ENCODE data around the gene TAS1R3.

TAS1R3 gene

DNA sequence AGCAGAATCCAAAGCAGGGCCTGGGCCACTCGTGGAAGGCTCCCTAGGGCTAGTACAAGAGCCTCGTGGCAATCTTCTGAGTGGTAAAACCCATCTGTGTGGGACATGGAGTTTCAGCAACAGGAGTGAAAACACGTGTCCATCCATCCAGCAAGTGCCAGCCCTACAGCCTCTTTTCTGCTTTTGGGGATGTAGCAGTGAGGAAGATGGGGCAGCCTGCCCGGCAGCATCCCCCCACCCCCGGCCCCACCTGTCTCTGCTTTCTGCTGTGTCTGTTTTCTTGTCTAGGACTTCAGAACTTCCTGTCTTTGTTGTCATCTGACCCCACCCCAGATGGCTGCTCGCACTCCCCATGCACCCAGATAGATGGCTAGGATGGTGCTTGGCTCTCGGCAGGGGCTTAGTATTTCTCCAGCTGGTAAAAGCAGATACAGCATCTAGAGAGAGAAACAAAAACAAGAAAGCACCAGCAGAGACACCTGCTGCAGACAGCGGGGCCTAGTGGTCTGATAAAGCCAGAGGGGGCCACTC, 4.9 kb upstream of the TAS1R3 start:
- TF ChIP-seq TCF12 (IDR thresholded peaks at IDR 0.05; ENCODE audit: low read depth) (no peak), MAX (IDR thresholded peaks at IDR 0.05) (no peak), CEBPB (IDR thresholded peaks at IDR 0.05) (no peak), REST (IDR thresholded peaks at IDR 0.05; ENCODE audit: low read depth) (no peak), TAF1 (IDR thresholded peaks at IDR 0.05; ENCODE audit: low read depth) (no peak)

GRCh38 chr1:1327291-1327690, 3.8 kb upstream of the TAS1R3 start:
- TF ChIP-seq FOXM1 (IDR thresholded peaks at IDR 0.05; ENCODE audit: borderline replicate concordance, low read depth) (no peak), ZBTB7A (IDR thresholded peaks at IDR 0.05; ENCODE audit: low read depth) (no peak), TEAD4 (IDR thresholded peaks at IDR 0.05) (no peak), NFIC (IDR thresholded peaks at IDR 0.05) (no peak), TCF12 (IDR thresholded peaks at IDR 0.05; ENCODE audit: low read depth) (no peak), CEBPB (IDR thresholded peaks at IDR 0.05) (no peak), TAF1 (IDR thresholded peaks at IDR 0.05; ENCODE audit: low read depth) (no peak), USF1 (IDR thresholded peaks at IDR 0.05) (no peak), YY1 (IDR thresholded peaks at IDR 0.05; ENCODE audit: low read depth) (no peak), REST (IDR thresholded peaks at IDR 0.05; ENCODE audit: low read depth) (no peak), MAX (IDR thresholded peaks at IDR 0.05) (no peak), RAD21 (IDR thresholded peaks at IDR 0.05; ENCODE audit: low read depth) (no peak)

- TF ChIP-seq RAD21 (IDR thresholded peaks at IDR 0.05; ENCODE audit: low read depth): no peak
- TF ChIP-seq TAF1 (IDR thresholded peaks at IDR 0.05; ENCODE audit: low read depth): no peak
- no peak for TF ChIP-seq CREB1 (IDR thresholded peaks at IDR 0.05; ENCODE audit: low read depth)
- TF ChIP-seq YY1 (IDR thresholded peaks at IDR 0.05; ENCODE audit: low read depth): no peak
- TF ChIP-seq TEAD4 (IDR thresholded peaks at IDR 0.05): no peak
- TF ChIP-seq TCF12 (IDR thresholded peaks at IDR 0.05; ENCODE audit: low read depth): no peak
- TF ChIP-seq EP300 (IDR thresholded peaks at IDR 0.05; ENCODE audit: borderline replicate concordance): no peak
- no peak for TF ChIP-seq USF1 (IDR thresholded peaks at IDR 0.05)
Measured at GRCh38 chr1:1328254-1328653, 2.8 kb upstream of the TAS1R3 start.

GRCh38 chr1:1329304-1330210, 1.5 kb upstream of the TAS1R3 start:
- no peak for TF ChIP-seq YY1 (IDR thresholded peaks at IDR 0.05; ENCODE audit: low read depth)
- TF ChIP-seq TCF12 (IDR thresholded peaks at IDR 0.05; ENCODE audit: low read depth): no peak
- TF ChIP-seq CREB1 (IDR thresholded peaks at IDR 0.05; ENCODE audit: low read depth): no peak
- TF ChIP-seq CEBPB (IDR thresholded peaks at IDR 0.05): no peak
- TF ChIP-seq NFIC (IDR thresholded peaks at IDR 0.05): no peak
- no peak for TF ChIP-seq USF1 (IDR thresholded peaks at IDR 0.05)
- TF ChIP-seq EGR1 (IDR thresholded peaks at IDR 0.05): no peak
- TF ChIP-seq ZBTB7A (IDR thresholded peaks at IDR 0.05; ENCODE audit: low read depth): no peak

DNA sequence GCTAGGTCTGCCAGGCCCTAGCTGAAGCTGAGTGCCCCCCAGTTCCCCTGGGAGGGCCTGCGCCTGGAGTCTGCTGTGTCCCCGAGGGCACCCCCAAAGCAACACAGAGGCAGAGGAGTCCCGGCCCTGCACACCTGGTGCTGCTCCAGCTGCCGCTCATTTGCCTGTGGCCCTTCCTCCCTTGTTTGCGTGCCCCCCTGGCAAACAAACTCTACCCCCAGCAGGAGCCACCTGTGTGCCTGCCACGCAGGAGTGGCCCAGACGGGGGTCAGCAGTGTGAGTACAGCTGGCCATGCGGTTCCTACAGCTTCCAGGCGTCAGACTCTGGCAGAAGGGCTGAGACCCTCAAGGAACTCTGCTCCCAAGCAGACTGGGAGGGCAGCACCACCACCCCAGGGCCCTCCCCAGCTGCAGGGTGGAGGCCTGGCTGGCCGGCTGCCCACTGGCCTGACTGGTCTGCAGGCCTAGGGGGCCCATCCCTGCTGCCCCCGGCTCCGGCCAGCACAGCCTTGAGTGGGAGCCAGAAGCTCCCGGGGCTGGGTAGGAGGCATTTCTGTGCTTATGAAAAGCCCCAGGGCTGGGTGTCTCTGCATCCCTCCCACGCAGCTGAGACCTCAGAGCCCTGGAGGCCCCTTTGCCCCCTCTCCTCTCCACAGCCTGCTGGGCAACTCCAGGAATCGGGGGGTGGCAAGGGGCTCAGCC, 563 bp upstream of the TAS1R3 start:
- no peak for TF ChIP-seq EP300 (IDR thresholded peaks at IDR 0.05; ENCODE audit: borderline replicate concordance)
- TF ChIP-seq FOXM1 (IDR thresholded peaks at IDR 0.05; ENCODE audit: borderline replicate concordance, low read depth): no peak
- 0 out of 2 replicates have a peak, but pooled peaks have one; percentile 10 for TF ChIP-seq TCF12 (IDR thresholded peaks at IDR 0.05; ENCODE audit: low read depth)
- TF ChIP-seq NFIC (IDR thresholded peaks at IDR 0.05): no peak
